OCI-LY1 (cell line): ENCODE results near the gene NEK1.

Experiments
- H2AFZ ChIP-seq: fragments of 200-600 bp; sonication (generic), shearing (Covaris generic); 2 replicates; pipeline ENCODE4 v1.6.0; 2014; ENCODE audit warnings: antibody characterized with exemption, mild to moderate bottlenecking, low read length
- H3F3A ChIP-seq: fragments of 200-600 bp; sonication (generic), shearing (Covaris generic); 2 replicates; pipeline ENCODE4 v1.6.0; 2014; ENCODE audit warnings: mild to moderate bottlenecking, antibody characterized with exemption, low read length, moderate library complexity; ENCODE audit not compliant: insufficient read depth
- H3K27ac ChIP-seq: fragments of 200-600 bp; sonication (generic); 2 replicates; pipeline ENCODE4 v1.5.1; 2014; ENCODE audit warnings: low read length, mixed run types, mild to moderate bottlenecking, low read depth; ENCODE audit not compliant: poor library complexity, severe bottlenecking
- H3K27me3 ChIP-seq: fragments of 200-600 bp; sonication (generic); 2 replicates; pipeline ENCODE4 v1.6.0; 2014; ENCODE audit warnings: antibody characterized with exemption, mild to moderate bottlenecking, low read length, moderate library complexity; ENCODE audit not compliant: insufficient read depth
- H3K36me3 ChIP-seq: fragments of 200-600 bp; sonication (generic); 2 replicates; pipeline ENCODE4 v1.6.1; 2014; ENCODE audit warnings: mild to moderate bottlenecking, antibody characterized with exemption, low read length, moderate library complexity, mixed read lengths; ENCODE audit not compliant: insufficient read depth
- H3K4me1 ChIP-seq: fragments of 200-600 bp; sonication (generic); 2 replicates; pipeline ENCODE4 v1.5.1; 2014; ENCODE audit warnings: mild to moderate bottlenecking, low read length, moderate library complexity; ENCODE audit not compliant: insufficient read depth, severe bottlenecking
- H3K4me2 ChIP-seq: fragments of 200-600 bp; sonication (generic), shearing (Covaris generic); 2 replicates; pipeline ENCODE4 v1.6.1; 2014; ENCODE audit warnings: low read length
- H3K4me3 ChIP-seq: fragments of 200-600 bp; sonication (generic); 2 replicates; pipeline ENCODE4 v1.5.1; 2014; ENCODE audit warnings: low read length, low read depth, mild to moderate bottlenecking, mixed read lengths; ENCODE audit not compliant: poor library complexity, severe bottlenecking
- H3K79me2 ChIP-seq: fragments of 200-600 bp; shearing (Covaris generic); 2 replicates; pipeline ENCODE4 v1.6.1; 2016; ENCODE audit warnings: mixed run types, low read length, mixed read lengths; ENCODE audit not compliant: insufficient read depth
- H3K9ac ChIP-seq: fragments of 200-600 bp; sonication (generic), shearing (Covaris generic); 2 replicates; pipeline ENCODE4 v1.6.1; 2014; ENCODE audit warnings: mild to moderate bottlenecking, low read length, mixed read lengths
- H3K9me2 ChIP-seq: fragments of 200-600 bp; sonication (generic), shearing (Covaris generic); 2 replicates; pipeline ENCODE4 v1.6.1; 2014; ENCODE audit warnings: low read depth, mild to moderate bottlenecking, low read length, mixed read lengths
- H3K9me3 ChIP-seq: fragments of 200-600 bp; shearing (Covaris generic); 2 replicates; pipeline ENCODE4 v1.6.1; 2014; ENCODE audit warnings: low read length, mixed read lengths
- H4K20me1 ChIP-seq: fragments of 200-600 bp; sonication (generic), shearing (Covaris generic); 2 replicates; pipeline ENCODE4 v1.6.0; 2016; ENCODE audit warnings: mild to moderate bottlenecking, low read length; ENCODE audit not compliant: insufficient read depth
- CTCF ChIP-seq: fragments of 200-600 bp; sonication (generic), shearing (Covaris generic); IDR thresholded peaks from 2 replicates; pipeline ENCODE4 v1.5.1; 2017; ENCODE audit warnings: mild to moderate bottlenecking, antibody characterized with exemption, low read length, moderate library complexity, mixed read lengths
- EZH2 ChIP-seq: fragments of 200-600 bp; sonication (generic), shearing (Covaris generic); IDR thresholded peaks from 2 replicates; pipeline ENCODE4 v1.8.0; 2017; ENCODE audit warnings: borderline replicate concordance, mixed run types, mild to moderate bottlenecking, antibody characterized with exemption, low read length, moderate library complexity, mixed read lengths

NEK1 gene

GRCh38 chr4:169379688-169380087 is 232.7 kb downstream of the NEK1 start:
- Histone ChIP-seq H3K79me2 (no peaks in the 10 kb centered on the region), H3K4me2 (no peak overlapping the region), H3K9ac (no peak overlapping the region), H3K4me3 (no peak overlapping the region), H3K27me3 (no peaks in the 10 kb centered on the region), H3K27ac (no peak overlapping the region), H4K20me1 (no peaks in the 10 kb centered on the region), H3K4me1 (no peaks in the 10 kb centered on the region), H3K36me3 (no peaks in the 10 kb centered on the region), H3K9me2 (no peaks in the 10 kb centered on the region), H2AFZ (no peak overlapping the region), H3F3A (no peaks in the 10 kb centered on the region), H3K9me3 (peaks cover 10% of the 10 kb centered on the region; the same call in 1 of the 2 replicates)
- TF ChIP-seq EZH2: no peak
- TF ChIP-seq CTCF: no peak

- Histone ChIP-seq H3K79me2 (no peaks in the 10 kb centered on the region), H3K9ac (no peak overlapping the region)
- TF ChIP-seq CTCF: no peak
- TF ChIP-seq EZH2: no peak
These were observed 235.0 kb downstream of the NEK1 start for GRCh38 chr4:169377367-169377766.

GRCh38 chr4:169376421-169376820 is 236.0 kb downstream of the NEK1 start:
- H3F3A ChIP-seq: no peaks in the 10 kb centered on the region

More at GRCh38 chr4:169377367-169377766, 235.0 kb downstream of the NEK1 start:
- Histone ChIP-seq H3K9me3 (peaks cover 10% of the 10 kb centered on the region; the same call in 1 of the 2 replicates), H3K4me3 (no peak overlapping the region), H3K36me3 (no peaks in the 10 kb centered on the region), H4K20me1 (no peaks in the 10 kb centered on the region), H3K27ac (no peak overlapping the region), H3K27me3 (no peaks in the 10 kb centered on the region), H3K4me1 (no peaks in the 10 kb centered on the region), H3K9me2 (no peaks in the 10 kb centered on the region), H3F3A (no peaks in the 10 kb centered on the region), H3K4me2 (no peak overlapping the region), H2AFZ (no peak overlapping the region)

More at GRCh38 chr4:169376421-169376820, 236.0 kb downstream of the NEK1 start:
- H3K9me3 ChIP-seq: peaks cover 10% of the 10 kb centered on the region; the same call in 1 of the 2 replicates
- H4K20me1 ChIP-seq: no peaks in the 10 kb centered on the region
- H3K9me2 ChIP-seq: no peaks in the 10 kb centered on the region
- no peak overlapping the region for H3K4me2 ChIP-seq
- H3K36me3 ChIP-seq: no peaks in the 10 kb centered on the region
- no peaks in the 10 kb centered on the region for H3K27me3 ChIP-seq
- H3K9ac ChIP-seq: no peak overlapping the region
- H3K4me1 ChIP-seq: no peaks in the 10 kb centered on the region
- H3K4me3 ChIP-seq: no peak overlapping the region
- no peak overlapping the region for H2AFZ ChIP-seq
- H3K79me2 ChIP-seq: no peaks in the 10 kb centered on the region
- no peak overlapping the region for H3K27ac ChIP-seq
- TF ChIP-seq EZH2 (no peak), CTCF (no peak)
